Femur (tissue), 1 donor: ENCODE results near the gene TPT1.
A peak's percentile ranks its signal among the peaks of the same experiment; 100 is the strongest.
"Not testable (repeated sequence)": the region's sequence is repeated elsewhere in the genome, so short reads cannot be mapped to it uniquely, and the experiment has no call there.

Source experiments
- DNase-seq: peaks from one replicate; pipeline ENCODE4 v3.0.0-alpha.2; 2017

The TPT1 gene

GRCh38 chr13:45341034-45341798 is at the start of gene TPT1:
Gene TPT1, minus strand, starts transcription at chr13:45341183. Its CDS starts 114 bp downstream, at chr13:45341069.
- DNase-seq = peak; percentile 100

DNA sequence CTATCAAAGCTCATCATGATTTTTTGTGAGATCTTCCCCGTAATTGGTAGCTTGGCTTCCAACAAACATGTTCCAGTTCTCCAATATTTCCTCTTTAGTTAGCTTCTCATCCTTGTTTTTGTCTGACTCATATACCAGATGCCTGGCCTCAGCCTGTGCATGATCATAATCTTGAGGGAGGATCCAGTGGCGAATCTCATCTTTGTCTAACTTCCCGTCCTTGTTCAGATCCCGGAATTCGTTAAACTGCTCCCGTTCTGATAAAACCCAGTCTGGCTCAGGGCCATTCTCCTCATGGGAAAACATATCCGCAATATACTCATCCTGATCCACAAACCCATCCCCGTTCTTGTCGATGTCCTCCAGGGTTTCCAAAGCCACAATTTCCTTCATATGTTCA is 49.4 kb upstream of the TPT1 start:
- not testable (repeated sequence) for DNase-seq

DNA sequence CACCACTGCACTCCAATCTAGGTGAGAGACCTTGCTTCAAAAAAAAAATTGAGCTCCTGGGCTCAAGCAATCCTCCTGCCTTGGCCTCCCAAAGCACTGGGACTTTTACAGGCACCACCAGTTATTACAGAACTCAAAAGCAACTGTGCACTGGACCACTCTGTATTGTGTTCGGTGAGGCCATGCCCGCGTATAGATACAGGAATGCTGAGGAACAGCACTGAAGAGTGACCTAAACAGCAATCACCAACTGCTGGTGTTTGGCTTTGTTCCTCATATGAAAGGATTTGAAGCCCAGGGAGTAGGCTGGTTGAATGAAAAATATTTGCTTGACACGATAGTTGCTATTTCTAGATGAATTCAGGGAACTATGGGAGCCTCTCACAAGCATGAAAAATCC is 47.7 kb upstream of the TPT1 start:
- no peak for DNase-seq

- DNase-seq = not testable (repeated sequence)
Measured at GRCh38 chr13:45386892-45387575, 46.1 kb upstream of the TPT1 start.

- DNase-seq = no peak
Measured at GRCh38 chr13:45385907-45386553, 45.0 kb upstream of the TPT1 start.

GRCh38 chr13:45385320-45385719 is 44.3 kb upstream of the TPT1 start:
- DNase-seq = no peak

DNA sequence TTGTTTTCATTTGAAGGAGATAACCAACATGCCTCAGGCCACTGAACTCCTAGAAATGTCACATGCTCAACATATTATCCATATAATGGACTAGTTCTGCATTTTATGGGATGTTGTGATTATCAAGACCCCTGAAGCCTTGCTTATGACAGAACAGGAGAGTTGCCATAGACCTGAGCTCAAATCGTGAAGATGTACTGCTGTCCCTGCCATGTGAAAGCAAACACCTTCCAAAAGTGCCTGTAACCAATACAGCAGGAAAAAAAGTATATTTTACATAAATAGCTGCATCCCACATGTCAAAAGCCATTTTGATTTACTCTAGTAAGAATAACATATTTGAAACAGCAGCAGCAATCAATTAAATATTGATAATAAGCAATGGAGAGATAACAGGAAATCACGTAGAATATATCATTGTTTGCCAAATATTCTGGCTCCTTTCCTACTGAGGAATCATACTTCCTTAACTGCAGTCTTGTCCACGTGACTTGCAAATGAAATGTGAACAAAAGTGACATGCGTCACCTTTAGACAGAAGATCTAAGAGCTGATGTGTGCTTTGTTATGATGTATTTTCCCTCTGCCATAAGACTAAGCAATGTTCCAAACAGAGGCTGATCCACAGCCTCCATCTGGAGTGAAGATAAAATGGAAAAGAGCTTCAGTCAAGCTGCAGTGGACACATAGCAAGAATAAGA is 43.6 kb upstream of the TPT1 start:
- no peak for DNase-seq

GRCh38 chr13:45382739-45383138 is 41.8 kb upstream of the TPT1 start:
- not testable (repeated sequence) for DNase-seq

DNA sequence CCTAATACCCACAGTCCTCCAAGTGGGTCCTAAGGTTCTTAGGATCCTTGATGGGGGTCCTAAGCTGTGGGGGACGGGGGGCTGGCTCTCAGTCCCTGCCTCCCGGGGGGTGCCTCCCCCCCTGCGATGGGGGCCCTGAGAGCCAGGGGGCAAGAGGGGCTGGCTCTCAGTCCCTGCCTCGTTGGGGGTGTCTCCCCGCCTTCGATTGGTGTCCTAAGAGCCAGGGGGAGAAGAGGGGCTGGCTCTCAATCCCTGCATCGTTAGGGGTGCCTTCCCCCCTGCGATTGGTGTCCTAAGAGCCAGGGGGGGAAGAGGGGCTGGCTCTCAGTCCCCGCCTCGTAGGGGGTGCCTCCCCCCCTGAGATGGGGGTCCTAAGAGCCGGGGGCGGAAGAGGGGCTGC is 40.2 kb upstream of the TPT1 start:
- DNase-seq = no peak

- DNase-seq = not testable (repeated sequence)
Measured at GRCh38 chr13:45380708-45381107, 39.7 kb upstream of the TPT1 start.

- not testable (repeated sequence) for DNase-seq
Measured at GRCh38 chr13:45379516-45379915, 38.5 kb upstream of the TPT1 start.

GRCh38 chr13:45378786-45379185 is 37.8 kb upstream of the TPT1 start:
- not testable (repeated sequence) for DNase-seq

DNA sequence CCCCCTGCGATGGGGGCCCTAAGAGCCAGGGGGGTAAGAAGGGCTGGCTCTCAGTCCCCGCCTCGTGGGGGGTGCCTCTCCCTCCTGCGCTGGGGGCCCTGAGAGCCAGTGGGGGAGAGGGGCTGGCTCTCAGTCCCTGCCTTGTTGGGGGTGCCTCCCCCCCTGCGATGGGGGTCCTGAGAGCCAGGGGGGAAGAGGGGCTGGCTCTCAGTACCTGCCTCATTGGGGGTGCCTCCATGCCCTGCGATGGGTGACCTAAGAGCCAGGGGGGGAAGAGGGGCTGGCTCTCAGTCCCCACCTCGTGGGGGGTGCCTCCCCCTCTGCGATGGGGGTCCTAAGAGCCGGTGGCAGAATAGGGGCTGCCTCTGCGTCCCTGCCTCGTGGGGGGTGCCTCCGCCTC is 36.3 kb upstream of the TPT1 start:
- not testable (repeated sequence) for DNase-seq

DNA sequence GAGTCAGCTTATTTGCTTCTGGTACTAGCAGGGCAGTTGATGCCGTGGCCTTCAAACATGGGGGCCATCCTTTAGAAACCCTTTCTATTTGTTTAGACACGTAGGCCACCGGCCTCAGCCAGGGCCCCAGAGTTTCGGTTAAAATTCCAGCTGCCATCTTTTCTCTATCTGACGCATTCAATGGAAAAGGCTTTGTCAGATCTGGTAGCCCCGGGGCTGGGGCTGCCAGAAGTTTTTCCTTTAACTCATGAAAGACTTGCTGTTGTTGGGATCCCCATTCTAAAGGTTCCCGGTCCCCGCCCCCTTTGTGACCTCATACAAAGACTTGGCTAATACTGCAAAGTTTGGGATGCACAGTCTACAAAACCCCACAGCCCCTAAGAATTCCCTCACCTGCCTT is 35.7 kb upstream of the TPT1 start:
- not testable (repeated sequence) for DNase-seq

DNA sequence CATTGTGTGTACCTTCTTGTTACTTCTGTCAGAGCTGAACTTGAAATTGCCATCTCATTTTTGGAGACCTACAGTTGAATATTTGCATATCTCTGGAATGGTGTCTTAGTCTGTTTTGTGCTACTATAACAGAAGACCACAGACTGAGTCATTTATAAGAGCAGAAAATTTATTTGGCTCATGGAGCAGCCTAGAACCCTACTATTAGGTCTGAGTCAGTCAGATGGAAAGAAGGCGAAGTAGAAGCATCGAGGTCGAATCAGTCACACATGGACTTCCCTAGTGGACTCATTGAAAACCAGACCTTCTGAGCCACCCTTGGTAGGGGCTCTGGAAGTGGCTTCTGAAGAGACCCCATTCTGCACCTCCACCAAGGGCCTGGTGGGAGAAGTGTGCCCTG is 33.9 kb upstream of the TPT1 start:
- DNase-seq = no peak

GRCh38 chr13:45373162-45373547 is 32.2 kb upstream of the TPT1 start:
- no peak for DNase-seq

DNA sequence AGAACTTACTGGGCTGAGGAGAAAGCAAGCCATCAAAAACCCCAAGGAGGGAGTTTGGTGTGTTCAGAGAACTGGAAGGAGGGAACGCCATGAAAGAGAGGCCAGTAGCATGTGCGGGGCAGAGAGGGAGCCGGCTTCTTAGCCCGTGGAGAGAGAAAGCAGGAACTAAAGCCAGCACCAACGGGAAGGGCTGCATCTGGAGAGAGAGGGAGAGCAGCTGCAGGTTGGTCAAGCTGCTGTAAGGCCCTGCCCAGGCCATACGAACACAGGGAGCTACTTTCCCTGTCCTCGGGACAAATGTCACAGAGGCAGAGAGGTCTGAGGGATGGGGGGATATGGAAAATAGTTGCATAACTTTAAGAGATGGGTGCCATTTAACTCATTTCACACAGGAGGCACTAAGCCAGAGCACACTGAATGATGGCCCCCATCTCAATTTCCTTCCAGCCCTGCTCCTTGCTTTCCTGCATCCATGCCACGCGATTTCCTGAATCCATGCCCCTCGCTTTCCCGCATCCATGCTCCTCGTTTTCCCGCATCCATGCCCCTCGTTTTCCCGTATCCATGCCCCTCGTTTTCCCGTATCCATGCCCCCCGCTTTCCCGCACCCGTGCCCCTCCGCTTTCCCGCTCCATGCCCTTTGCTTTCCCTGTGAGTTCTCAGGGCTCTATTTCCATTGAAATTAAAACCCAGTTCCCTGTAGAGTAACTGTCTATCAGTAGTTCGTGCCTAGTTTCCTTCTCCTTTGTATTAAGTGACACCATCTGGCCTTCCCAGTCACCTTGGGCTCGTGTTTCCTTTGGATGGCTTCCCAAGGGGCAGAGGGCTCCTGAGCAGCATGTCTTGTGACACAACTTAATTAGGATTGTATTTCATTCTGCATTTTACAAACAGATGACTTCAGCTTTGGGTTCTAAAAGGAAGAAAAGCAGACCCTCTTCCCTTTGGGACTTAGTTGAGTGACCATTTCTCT is 31.5 kb upstream of the TPT1 start:
- no peak for DNase-seq

DNA sequence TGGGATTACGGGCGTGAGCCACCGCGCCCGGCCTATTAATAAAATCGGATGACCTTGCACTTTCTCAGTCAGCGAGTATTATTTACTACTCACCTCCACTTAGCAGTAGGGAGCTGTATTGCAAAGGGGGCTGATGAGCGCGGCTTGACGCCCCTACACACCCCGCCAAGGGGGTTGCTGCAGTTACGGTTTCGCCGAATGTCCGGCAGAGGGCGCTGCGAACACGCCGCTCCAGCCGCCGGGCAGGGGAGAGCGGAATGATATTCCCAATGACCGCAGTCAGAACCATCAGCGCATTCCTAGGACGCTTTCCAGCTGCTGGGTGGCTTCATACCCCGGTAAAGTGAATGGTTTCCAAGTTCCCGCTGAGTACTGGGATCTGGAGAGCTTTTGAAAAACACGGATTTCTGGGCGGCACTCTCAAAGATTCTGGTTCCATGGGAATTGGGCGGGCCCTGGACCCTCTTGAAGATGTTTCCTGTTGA is 30.0 kb upstream of the TPT1 start:
- peak; percentile 80 for DNase-seq

DNA sequence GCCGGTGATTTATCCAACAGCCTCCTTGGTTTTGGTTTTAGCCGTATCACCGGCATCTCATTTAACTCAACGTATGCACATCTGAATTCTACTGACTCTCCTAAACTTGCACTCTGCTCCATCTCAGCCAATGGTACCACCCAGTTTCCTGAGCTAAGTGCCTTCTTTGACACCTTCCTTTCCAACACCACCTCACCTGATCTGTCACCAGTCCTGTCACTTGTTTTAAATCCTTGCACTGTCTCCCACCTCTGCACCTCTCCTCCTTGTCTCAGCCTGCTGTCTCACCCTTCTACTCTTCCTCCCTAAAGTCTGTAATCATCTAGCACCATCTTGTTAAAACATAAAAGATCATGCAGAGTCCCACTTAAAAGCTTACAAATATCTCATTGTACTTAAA is 28.1 kb upstream of the TPT1 start:
- no peak for DNase-seq

- no peak for DNase-seq
Measured at GRCh38 chr13:45368571-45368970, 27.6 kb upstream of the TPT1 start.

- no peak for DNase-seq
Measured at GRCh38 chr13:45368005-45368404, 27.0 kb upstream of the TPT1 start.

- no peak for DNase-seq
Measured at GRCh38 chr13:45367358-45367757, 26.4 kb upstream of the TPT1 start.
